Smooth muscle cell (in vitro differentiated cells): ENCODE measurements around the gene HACE1. TPM values are rescaled to one million over a fixed set of nuclear protein-coding genes. Genes with fewer than 3 reads are reported as not detected.

Experiments
- DNase-seq: peaks from one replicate; lab custom pipeline; 2025; ENCODE audit not compliant: unreplicated experiment; lab: John Stamatoyannopoulos, UW
- H2AFZ ChIP-seq: fragments of 200-600 bp; sonication (generic); 2 replicates; pipeline ENCODE4 v1.6.0; 2016; ENCODE audit warnings: antibody characterized with exemption, low read depth, mild to moderate bottlenecking
- H3F3A ChIP-seq: fragments of 200-600 bp; sonication (generic); 2 replicates; pipeline ENCODE4 v1.6.0; 2017; ENCODE audit warnings: antibody characterized with exemption, low read depth
- H3K27ac ChIP-seq: fragments of 200-600 bp; sonication (generic); 2 replicates; pipeline ENCODE4 v1.5.1; 2016; ENCODE audit warnings: low read depth, mild to moderate bottlenecking
- H3K27me3 ChIP-seq: fragments of 200-600 bp; sonication (generic); 2 replicates; pipeline ENCODE4 v1.6.1; 2016; ENCODE audit warnings: low read depth, mild to moderate bottlenecking
- H3K36me3 ChIP-seq: fragments of 200-600 bp; sonication (generic); 2 replicates; pipeline ENCODE4 v1.5.1; 2016; ENCODE audit warnings: low read depth
- H3K4me1 ChIP-seq: fragments of 200-600 bp; sonication (generic); 2 replicates; pipeline ENCODE4 v1.5.1; 2016; ENCODE audit warnings: low read depth
- H3K4me2 ChIP-seq: fragments of 200-600 bp; sonication (generic); 2 replicates; pipeline ENCODE4 v1.6.0; 2016; ENCODE audit warnings: mild to moderate bottlenecking
- H3K4me3 ChIP-seq: fragments of 200-600 bp; sonication (generic); 2 replicates; pipeline ENCODE4 v1.5.1; 2016; ENCODE audit warnings: mild to moderate bottlenecking
- H3K79me2 ChIP-seq: fragments of 200-600 bp; sonication (generic); 2 replicates; pipeline ENCODE4 v1.6.0; 2016; ENCODE audit warnings: low read depth, mild to moderate bottlenecking
- H3K9ac ChIP-seq: fragments of 200-600 bp; sonication (generic); 2 replicates; pipeline ENCODE4 v1.6.0; 2016; ENCODE audit warnings: low read depth
- H3K9me3 ChIP-seq: fragments of 200-600 bp; sonication (generic); replicated peaks from 2 replicates; pipeline ENCODE4 v1.5.1; 2016; ENCODE audit warnings: low read depth
- H4K20me1 ChIP-seq: fragments of 200-600 bp; sonication (generic); 2 replicates; pipeline ENCODE4 v1.6.0; 2016; ENCODE audit warnings: low read depth
- CTCF ChIP-seq: fragments of 200-600 bp; sonication (generic); IDR thresholded peaks from 2 replicates; pipeline ENCODE4 v1.5.1; 2017; ENCODE audit warnings: borderline replicate concordance, mild to moderate bottlenecking, antibody characterized with exemption; ENCODE audit not compliant: insufficient read depth, poor library complexity, severe bottlenecking
- WGBS: methylation state at CpG from one replicate; pipeline ENCODE4 v1.1.7; 2016; ENCODE audit warnings: low lambda C conversion rate; 5-methylcytosine and 5-hydroxymethylcytosine counted together
- polyA plus RNA-seq: library from polyadenylated mRNA; unstranded; fragments of >200 nt; fragmentation: Nextera tagmentation; extraction: Ambion mirVana; gene quantifications from 2 replicates; pipeline ENCODE4 v1.2.1, GENCODE V29; 2016
- total RNA-seq: library from RNA; depleted of rRNA; stranded (reverse); fragments of >200 nt; gene quantifications from 2 replicates; pipeline ENCODE4 v1.2.3, GENCODE V29; 2014

Gene HACE1
- total and polyA plus RNA-seq, 2 experiments from 2014 or later, result 7.1 to 21.7 TPM

- no peak for TF ChIP-seq CTCF
- DNase-seq, result no peak
- no peak overlapping the region for H2AFZ ChIP-seq
- H3K36me3 ChIP-seq, result no peaks in the 10 kb centered on the region
- H3K79me2 ChIP-seq, result no peaks in the 10 kb centered on the region
- H3K27ac ChIP-seq, result no peak overlapping the region
- H3K27me3 ChIP-seq, result no peaks in the 10 kb centered on the region
- 96% methylated on average over 3 of the region's 3 CpGs for WGBS
- H3K4me3 ChIP-seq, result no peak overlapping the region
- H3F3A ChIP-seq, result no peaks in the 10 kb centered on the region
- no peaks in the 10 kb centered on the region for H3K9me3 ChIP-seq
- no peaks in the 10 kb centered on the region for H3K4me1 ChIP-seq
- no peaks in the 10 kb centered on the region for H4K20me1 ChIP-seq
- H3K4me2 ChIP-seq, result no peak overlapping the region
- H3K9ac ChIP-seq, result no peak overlapping the region
Observed at GRCh38 chr6:104799134-104799657, 60.5 kb downstream of the HACE1 start.

GRCh38 chr6:104796031-104796785, 63.5 kb downstream of the HACE1 start:
- no peak overlapping the region for H3K9ac ChIP-seq
- no peaks in the 10 kb centered on the region for H4K20me1 ChIP-seq
- TF ChIP-seq CTCF, result no peak
- no peak for DNase-seq
- H3K27ac ChIP-seq, result no peak overlapping the region
- H3F3A ChIP-seq, result no peaks in the 10 kb centered on the region
- WGBS, result 90% methylated on average over 6 of the region's 6 CpGs
- H3K9me3 ChIP-seq, result no peaks in the 10 kb centered on the region
- H3K4me1 ChIP-seq, result no peaks in the 10 kb centered on the region
- H3K36me3 ChIP-seq, result no peaks in the 10 kb centered on the region
- H3K79me2 ChIP-seq, result no peaks in the 10 kb centered on the region
- no peak overlapping the region for H3K4me3 ChIP-seq
- no peak overlapping the region for H2AFZ ChIP-seq
- no peaks in the 10 kb centered on the region for H3K27me3 ChIP-seq
- H3K4me2 ChIP-seq, result no peak overlapping the region

- H3K4me1 ChIP-seq, result no peaks in the 10 kb centered on the region
- H3K4me3 ChIP-seq, result no peak overlapping the region
- no peak overlapping the region for H3K4me2 ChIP-seq
- H4K20me1 ChIP-seq, result no peaks in the 10 kb centered on the region
- no peak overlapping the region for H3K27ac ChIP-seq
- no peaks in the 10 kb centered on the region for H3K36me3 ChIP-seq
- no peak overlapping the region for H2AFZ ChIP-seq
- H3K27me3 ChIP-seq, result no peaks in the 10 kb centered on the region
- H3K9ac ChIP-seq, result no peak overlapping the region
- no peaks in the 10 kb centered on the region for H3K9me3 ChIP-seq
- no peak for DNase-seq
- no peaks in the 10 kb centered on the region for H3K79me2 ChIP-seq
- no peak for TF ChIP-seq CTCF
- H3F3A ChIP-seq, result no peaks in the 10 kb centered on the region
- 91% methylated on average over 3 of the region's 3 CpGs for WGBS
Observed at GRCh38 chr6:104795363-104795762, 64.4 kb downstream of the HACE1 start.
